Measurements from ENCODE around the gene RNF157.

- no peak for TF ChIP-seq CTCF (IDR thresholded peaks at IDR 0.05)
- TF ChIP-seq POLR2AphosphoS5 (IDR thresholded peaks at IDR 0.05): peak in 1 of 3 donors; percentile 43
- TF ChIP-seq POLR2A (IDR thresholded peaks at IDR 0.05): no peak
Observed at GRCh38 chr17:76261421-76262215, 21.3 kb upstream of the RNF157 start.
